DMS79 treated with DMSO at 0.1 percent for 48 hours (cell line): ENCODE data around the gene LSM7.
A peak's percentile ranks its signal among the peaks of the same experiment; 100 is the strongest.

Experiments used
- DNase-seq: peaks from one replicate; lab custom pipeline; 2025; lab: John Stamatoyannopoulos, UW

Gene LSM7

DNA sequence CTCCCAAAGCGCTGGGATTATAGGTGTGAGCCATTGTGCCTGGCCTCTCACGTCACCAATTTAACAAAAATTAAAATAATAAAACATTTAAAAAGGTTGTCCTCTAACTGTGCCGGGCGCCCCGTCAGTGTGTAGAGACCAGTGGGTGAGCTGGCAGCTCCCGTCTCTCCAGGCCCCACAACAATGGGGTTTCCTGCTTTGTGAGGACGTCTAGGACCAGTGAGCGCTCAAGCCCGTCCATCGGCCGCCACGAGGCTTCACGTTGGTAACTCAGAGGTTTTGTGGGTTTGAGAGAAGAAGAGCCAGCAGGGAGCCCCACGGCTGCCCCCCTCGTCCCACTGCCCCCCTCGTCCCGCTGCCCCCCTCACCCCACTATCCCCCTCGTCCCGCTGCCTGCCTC lies 4.7 kb downstream of the LSM7 start:
- no peak for DNase-seq

GRCh38 chr19:2321565-2322283 lies 6.7 kb downstream of the LSM7 start:
- no peak for DNase-seq

DNA sequence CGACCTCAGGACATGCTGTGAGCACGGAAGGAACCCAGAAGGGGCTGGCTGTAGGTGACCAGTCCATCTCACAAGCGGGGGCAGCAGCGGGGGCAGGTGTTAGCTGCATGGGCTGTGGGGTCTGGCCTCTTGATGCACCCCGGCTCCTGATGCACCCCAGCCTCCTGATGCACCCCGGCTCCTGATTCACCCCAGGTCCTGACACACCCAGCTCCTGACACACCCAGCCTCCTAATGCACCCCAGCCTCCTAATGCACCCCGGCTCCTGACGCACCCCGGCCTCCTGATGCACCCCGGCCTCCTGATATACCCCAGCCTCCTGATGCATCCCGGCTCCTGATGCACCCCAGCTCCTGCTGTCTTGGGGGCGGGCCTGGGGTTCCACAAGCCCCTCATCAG lies 7.4 kb downstream of the LSM7 start:
- no peak for DNase-seq

GRCh38 chr19:2320049-2320448 lies 8.3 kb downstream of the LSM7 start:
- DNase-seq = no peak

DNA sequence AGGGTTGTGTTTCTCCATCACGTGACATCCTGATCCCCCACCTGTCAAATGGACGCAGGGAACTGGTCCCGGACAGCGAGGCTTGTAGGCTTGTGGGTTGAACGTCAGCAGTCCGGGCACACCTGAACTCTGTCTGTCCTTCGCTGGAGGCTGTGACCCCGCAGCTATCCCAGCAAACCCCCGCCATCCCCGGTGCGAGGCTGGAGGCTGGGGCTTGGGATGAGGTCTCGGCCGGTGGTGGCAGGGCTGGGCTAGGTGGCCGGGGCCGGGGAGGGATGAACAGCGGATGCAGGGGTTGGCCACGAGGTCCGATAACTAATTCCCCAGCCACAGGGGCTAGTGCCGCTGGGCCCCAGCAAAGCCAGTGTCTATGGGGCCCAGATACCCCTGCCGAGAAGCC lies 8.8 kb downstream of the LSM7 start:
- DNase-seq = no peak

- no peak for DNase-seq
These were observed 9.5 kb downstream of the LSM7 start for GRCh38 chr19:2318923-2319322.

GRCh38 chr19:2317756-2318155 lies 10.6 kb downstream of the LSM7 start:
- DNase-seq = no peak

GRCh38 chr19:2317300-2317699 lies 11.1 kb downstream of the LSM7 start:
- no peak for DNase-seq

DNA sequence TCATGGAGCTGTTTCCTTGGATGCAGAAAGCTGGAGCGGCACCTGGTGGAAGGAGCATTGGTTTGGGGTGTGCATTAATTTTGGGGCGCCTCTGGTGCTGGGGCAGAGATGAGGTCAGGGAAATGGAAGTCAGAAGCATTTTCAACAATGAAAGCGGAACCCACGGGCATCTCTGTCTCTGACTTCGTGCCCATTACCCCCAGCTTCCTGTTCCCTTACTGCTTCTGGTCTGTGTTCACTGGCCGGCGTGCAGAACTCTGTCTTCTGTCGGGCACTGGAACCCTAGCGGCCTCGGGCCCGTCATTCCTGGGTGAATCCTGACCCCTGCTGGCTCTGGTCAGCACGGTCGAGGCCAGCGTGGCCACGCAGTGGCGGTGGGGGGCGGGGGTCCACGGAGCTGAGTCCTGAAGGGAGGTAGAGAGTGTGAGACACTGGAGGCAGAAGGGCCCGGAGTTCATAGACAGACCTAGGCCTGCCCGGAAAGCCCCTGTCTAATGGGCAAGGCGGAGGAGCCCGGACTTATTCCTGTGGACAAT lies 12.5 kb downstream of the LSM7 start:
- DNase-seq = no peak

GRCh38 chr19:2315121-2315817 lies 13.1 kb downstream of the LSM7 start:
- no peak for DNase-seq

DNA sequence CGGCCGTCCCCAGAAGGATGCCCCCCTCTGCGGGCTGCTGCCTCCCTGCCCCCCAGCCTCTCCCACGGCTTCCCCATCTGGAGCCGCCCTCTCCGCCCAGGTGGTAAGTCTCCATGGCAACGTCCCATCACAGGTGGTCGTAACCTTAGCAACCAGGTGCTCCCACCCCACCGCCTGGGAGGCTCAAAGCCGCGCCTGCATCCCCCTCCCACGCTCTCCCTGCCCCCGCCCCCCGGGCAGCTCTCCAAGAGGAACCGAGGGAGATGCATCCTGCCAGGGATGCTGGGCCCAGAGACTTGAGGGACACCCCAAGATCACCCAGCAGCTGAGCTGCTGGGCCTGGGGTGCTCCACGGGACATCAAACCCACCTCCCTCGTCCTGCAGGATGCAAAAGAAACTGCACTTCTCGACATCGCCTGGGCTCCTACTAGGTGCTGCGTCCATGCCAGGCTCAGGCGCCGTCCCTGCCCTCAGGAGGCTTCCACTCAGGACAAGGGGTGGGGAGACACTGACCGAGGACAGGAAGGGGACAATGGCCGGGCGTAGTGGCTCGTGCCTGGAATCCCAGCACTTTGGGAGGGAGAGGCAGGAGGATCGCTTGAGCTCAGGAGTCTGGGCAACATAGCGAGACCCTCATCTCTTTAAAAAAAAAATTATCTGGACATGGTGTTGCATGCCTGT lies 15.4 kb downstream of the LSM7 start:
- DNase-seq = peak; percentile 64

GRCh38 chr19:2311093-2311492 lies 17.3 kb downstream of the LSM7 start:
- no peak for DNase-seq

GRCh38 chr19:2309734-2310362 lies 18.5 kb downstream of the LSM7 start:
- DNase-seq = peak; percentile 63

GRCh38 chr19:2308114-2308556 lies 20.3 kb downstream of the LSM7 start, which contains the start of gene LINGO3:
LINGO3 (minus strand) TSS chr19:2308154; CDS start chr19:2291776, 16,378 bp downstream.
- DNase-seq = no peak

GRCh38 chr19:2307518-2308012 lies 20.8 kb downstream of the LSM7 start:
- DNase-seq = no peak

- DNase-seq = no peak
These were observed 21.4 kb downstream of the LSM7 start for GRCh38 chr19:2306971-2307370.

GRCh38 chr19:2306281-2306806 lies 22.0 kb downstream of the LSM7 start:
- DNase-seq = no peak

- no peak for DNase-seq
These were observed 22.7 kb downstream of the LSM7 start for GRCh38 chr19:2305452-2306280.

DNA sequence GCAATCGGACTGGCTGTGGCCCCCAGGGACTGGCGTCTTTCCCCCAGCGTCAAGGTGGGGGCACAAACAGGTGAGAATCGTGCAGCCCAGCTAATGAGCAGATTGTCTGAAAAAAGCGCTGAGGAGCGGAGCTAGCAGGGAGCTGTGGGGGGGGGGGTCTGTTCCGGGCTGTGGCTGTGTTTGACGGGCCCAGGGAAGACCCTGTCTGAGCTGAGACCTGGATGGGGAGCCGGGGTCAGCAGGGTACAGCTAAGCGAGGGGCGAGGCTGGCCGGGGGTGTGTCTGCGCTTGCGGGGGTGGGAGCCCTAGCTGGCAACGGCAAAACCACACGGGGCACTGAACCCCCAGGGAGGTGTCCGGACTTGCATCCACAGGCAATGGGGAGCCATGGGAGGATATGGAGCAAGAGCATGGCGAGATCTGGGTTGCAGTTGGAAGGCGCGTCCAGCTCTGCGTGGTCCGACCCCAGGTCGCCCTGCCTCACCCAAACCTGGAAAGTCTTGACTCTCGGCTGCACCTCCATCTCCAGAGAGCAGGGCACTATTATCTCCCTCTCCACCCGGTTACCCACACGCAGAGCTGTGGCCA lies 25.1 kb downstream of the LSM7 start:
- DNase-seq = no peak
